Ascending aorta (tissue), 2 donors: Measurements from ENCODE around the gene LINGO4. TPM values are rescaled to one million over a fixed set of nuclear protein-coding genes. Genes with fewer than 3 reads are reported as not detected.

Experiments used
- DNase-seq, 2 donors: peaks; one replicate each; pipeline ENCODE4 v3.0.0-alpha.2; 2019; ENCODE audit warnings: low spot score in 2 of 2
- H3K27ac ChIP-seq, 2 donors: fragments of 200-600 bp; sonication (generic); one replicate each; pipeline ENCODE4 v1.5.1; 2016 to 2017; ENCODE audit warnings: mild to moderate bottlenecking in 1 of 2
- H3K27me3 ChIP-seq: fragments of 200-600 bp; sonication (generic); one replicate; pipeline ENCODE4 v1.5.1; 2017
- H3K36me3 ChIP-seq, 2 donors: fragments of 200-600 bp; sonication (generic); one replicate each; pipeline ENCODE4 v1.5.1; 2016
- H3K4me1 ChIP-seq, 2 donors: fragments of 200-600 bp; sonication (generic); one replicate each; pipeline ENCODE4 v1.5.1; 2016 to 2017; ENCODE audit warnings: mild to moderate bottlenecking in 1 of 2
- H3K4me3 ChIP-seq, 2 donors: fragments of 200-600 bp; sonication (generic); one replicate each; pipeline ENCODE4 v1.5.1; 2016 to 2017; ENCODE audit warnings: mild to moderate bottlenecking in 1 of 2
- H3K9me3 ChIP-seq, 2 donors: fragments of 200-600 bp; sonication (generic); one replicate each; pipeline ENCODE4 v1.5.1; 2016
- CTCF ChIP-seq, 3 experiments: fragments of 200-600 bp in 2 of 3; fragments of 450-650 bp in 1 of 3; sonication (generic) in 2 of 3; IDR thresholded peaks; one replicate each; pipeline ENCODE4 v1.5.1; 2016 to 2019; ENCODE audit warnings: antibody characterized with exemption in 3 of 3, mild to moderate bottlenecking in 1 of 3, moderate library complexity in 1 of 3
- intact Hi-C: fragments of 100-400 bp; cut with DNase I; formaldehyde crosslinking; loops from one replicate; pipeline ENCODE4 v1.15.1; 2023
- total RNA-seq: library from RNA; depleted of rRNA; stranded (reverse); fragments of >200 nt; gene quantifications from one replicate; pipeline ENCODE4 v1.1.0, GENCODE V29; 2016

The LINGO4 gene
- total RNA-seq, 1 donor from 2014 or later = not detected

DNA sequence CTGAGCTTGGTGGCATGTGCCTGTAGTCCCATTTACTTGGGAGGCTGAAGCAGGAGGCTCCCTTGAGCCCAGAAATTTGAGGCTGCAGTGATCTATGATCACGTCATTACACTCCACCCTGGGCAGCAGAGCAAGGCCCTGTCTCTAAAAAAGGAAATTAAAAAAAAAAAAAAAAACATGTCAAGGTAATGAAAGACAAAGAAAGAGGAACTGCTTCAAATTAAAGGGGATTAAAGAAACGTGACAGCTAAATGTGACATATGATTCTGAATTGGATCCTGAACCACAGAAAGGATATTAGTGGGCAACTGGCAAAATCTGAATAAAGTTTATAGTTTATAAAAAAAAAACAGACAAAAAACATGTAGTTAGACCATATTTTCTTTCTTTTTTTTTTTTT lies 38.2 kb upstream of the LINGO4 start:
- Histone ChIP-seq H3K27me3 (peaks cover 12% of the 10 kb centered on the region), H3K36me3 (no peaks in the 10 kb centered on the region), H3K27ac (no peak overlapping the region), H3K4me3 (no peak overlapping the region), H3K9me3 (no peaks in the 10 kb centered on the region), H3K4me1 (peaks cover 5 to 8% of the 10 kb centered on the region in 2 donors)
- TF ChIP-seq CTCF (IDR thresholded peaks at IDR 0.05) = no peak
- intact Hi-C loops = no loop called here
- no peak for DNase-seq

- no peaks in the 10 kb centered on the region for H3K9me3 ChIP-seq
- no peak for TF ChIP-seq CTCF (IDR thresholded peaks at IDR 0.05)
- no peaks in the 10 kb centered on the region for H3K36me3 ChIP-seq
- no peak overlapping the region for H3K27ac ChIP-seq
- H3K4me3 ChIP-seq = no peak overlapping the region
- intact Hi-C loops = no loop called here
- peaks cover 15% of the 10 kb centered on the region for H3K27me3 ChIP-seq
- no peak for DNase-seq
- H3K4me1 ChIP-seq = peaks cover 8 to 10% of the 10 kb centered on the region in 2 donors
Observed at GRCh38 chr1:151841141-151841540, 35.9 kb upstream of the LINGO4 start.

GRCh38 chr1:151840421-151840820 lies 35.2 kb upstream of the LINGO4 start:
- Histone ChIP-seq H3K27ac (no peak overlapping the region), H3K9me3 (no peaks in the 10 kb centered on the region), H3K4me1 (peaks cover 8 to 10% of the 10 kb centered on the region in 2 donors), H3K36me3 (no peaks in the 10 kb centered on the region), H3K27me3 (peaks cover 15% of the 10 kb centered on the region), H3K4me3 (no peak overlapping the region)
- DNase-seq = no peak
- TF ChIP-seq CTCF (IDR thresholded peaks at IDR 0.05) = no peak
- intact Hi-C loops = no loop called here

GRCh38 chr1:151839457-151840403 lies 34.5 kb upstream of the LINGO4 start, which contains the start of gene C2CD4D:
Gene C2CD4D, minus strand, starts transcription at chr1:151839820. Its CDS starts 831 bp downstream, at chr1:151838989.
- intact Hi-C loops = no loop called here
- H3K4me3 ChIP-seq = peak within 1 kb of the TSS; percentile 69 to 74
- peaks cover 8 to 10% of the 10 kb centered on the region in 2 donors for H3K4me1 ChIP-seq
- TF ChIP-seq CTCF (IDR thresholded peaks at IDR 0.05) = no peak
- H3K27me3 ChIP-seq = peaks cover 15% of the 10 kb centered on the region
- H3K36me3 ChIP-seq = no peaks in the 10 kb centered on the region
- H3K9me3 ChIP-seq = no peaks in the 10 kb centered on the region
- no peak for DNase-seq
- no peak within 1 kb of the TSS for H3K27ac ChIP-seq

DNA sequence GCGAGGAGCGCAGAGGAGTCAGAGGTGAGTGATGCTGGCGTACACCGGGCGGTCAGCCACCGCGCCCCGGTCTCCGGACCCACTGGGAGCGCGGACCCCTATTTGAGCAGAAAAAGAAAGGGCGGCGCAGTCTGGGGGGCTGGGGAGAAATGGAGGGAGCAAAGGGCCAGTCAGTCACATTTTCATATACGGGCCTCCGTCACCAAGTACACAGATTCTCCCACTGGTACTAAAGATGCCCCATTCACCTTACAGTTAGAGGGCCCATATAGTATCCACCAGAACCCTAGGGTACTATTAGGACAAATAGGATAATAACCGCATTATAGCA lies 33.8 kb upstream of the LINGO4 start:
- Histone ChIP-seq H3K27ac (no peak overlapping the region), H3K27me3 (peaks cover 15% of the 10 kb centered on the region), H3K36me3 (no peaks in the 10 kb centered on the region), H3K4me3 (peak overlapping the region; percentile 69 to 74), H3K4me1 (peaks cover 8 to 10% of the 10 kb centered on the region in 2 donors), H3K9me3 (no peaks in the 10 kb centered on the region)
- intact Hi-C loops = no loop called here
- DNase-seq = no peak
- no peak for TF ChIP-seq CTCF (IDR thresholded peaks at IDR 0.05)
